Measurements from ENCODE around the gene AFF3.
A peak's percentile ranks its signal among the peaks of the same experiment; 100 is the strongest.
"Not testable (repeated sequence)": the region's sequence is repeated elsewhere in the genome, so short reads cannot be mapped to it uniquely, and the experiment has no call there.

AFF3 gene

GRCh38 chr2:99948010-99948409 is 194.4 kb downstream of the AFF3 start:
- Mint-ChIP-seq H3K27ac (no peak overlapping the region), H3K36me3 (ENCODE audit: low read depth) (peaks cover 62% of the 10 kb centered on the region), H3K4me3 (no peak overlapping the region), H3K4me1 (peaks cover 13% of the 10 kb centered on the region), H3K27me3 (ENCODE audit: low read depth, poor library complexity) (peaks cover 5% of the 10 kb centered on the region), H3K9me3 (peaks cover 2% of the 10 kb centered on the region)
- no peak for TF ChIP-seq CTCF (IDR thresholded peaks at IDR 0.05)
- DNase-seq, result no peak

GRCh38 chr2:99947366-99947765 is 195.0 kb downstream of the AFF3 start:
- not testable (repeated sequence) for H3K4me3 Mint-ChIP-seq; DNase-seq; H3K9me3 Mint-ChIP-seq; H3K27me3 Mint-ChIP-seq (ENCODE audit: low read depth, poor library complexity); H3K27ac Mint-ChIP-seq
- Mint-ChIP-seq H3K36me3 (ENCODE audit: low read depth) (peaks cover 68% of the 10 kb centered on the region), H3K4me1 (peaks cover 17% of the 10 kb centered on the region)

- Mint-ChIP-seq H3K36me3 (ENCODE audit: low read depth) (peaks cover 78% of the 10 kb centered on the region), H3K4me3 (no peak overlapping the region), H3K27ac (peak overlapping the region; percentile 27), H3K4me1 (peaks cover 39% of the 10 kb centered on the region), H3K27me3 (ENCODE audit: low read depth, poor library complexity) (peaks cover 8% of the 10 kb centered on the region), H3K9me3 (peaks cover 9% of the 10 kb centered on the region)
- no peak for DNase-seq
- TF ChIP-seq CTCF (IDR thresholded peaks at IDR 0.05), result no peak
Observed at GRCh38 chr2:99944019-99944418, 198.4 kb downstream of the AFF3 start.

GRCh38 chr2:99942561-99943347 is 199.6 kb downstream of the AFF3 start:
- H3K27me3 Mint-ChIP-seq (ENCODE audit: low read depth, poor library complexity), result peaks cover 8% of the 10 kb centered on the region
- peaks cover 79% of the 10 kb centered on the region for H3K36me3 Mint-ChIP-seq (ENCODE audit: low read depth)
- peaks cover 39% of the 10 kb centered on the region for H3K4me1 Mint-ChIP-seq
- DNase-seq, result no peak
- peaks cover 9% of the 10 kb centered on the region for H3K9me3 Mint-ChIP-seq
- no peak overlapping the region for H3K27ac Mint-ChIP-seq
- TF ChIP-seq CTCF (IDR thresholded peaks at IDR 0.05), result no peak
- H3K4me3 Mint-ChIP-seq, result no peak overlapping the region

- Mint-ChIP-seq H3K9me3 (peaks cover 9% of the 10 kb centered on the region), H3K27ac (peak overlapping the region; percentile 82), H3K27me3 (ENCODE audit: low read depth, poor library complexity) (peaks cover 7% of the 10 kb centered on the region), H3K4me1 (peaks cover 39% of the 10 kb centered on the region), H3K4me3 (no peak overlapping the region), H3K36me3 (ENCODE audit: low read depth) (peaks cover 81% of the 10 kb centered on the region)
- DNase-seq, result no peak
- TF ChIP-seq CTCF (IDR thresholded peaks at IDR 0.05), result no peak
Observed at GRCh38 chr2:99940963-99941362, 201.4 kb downstream of the AFF3 start.

- TF ChIP-seq CTCF (IDR thresholded peaks at IDR 0.05), result no peak
- no peak for DNase-seq
- Mint-ChIP-seq H3K27me3 (ENCODE audit: low read depth, poor library complexity) (peaks cover 7% of the 10 kb centered on the region), H3K36me3 (ENCODE audit: low read depth) (peaks cover 82% of the 10 kb centered on the region), H3K4me1 (peaks cover 34% of the 10 kb centered on the region), H3K27ac (no peak overlapping the region), H3K9me3 (peaks cover 9% of the 10 kb centered on the region), H3K4me3 (no peak overlapping the region)
Observed at GRCh38 chr2:99939135-99939534, 203.3 kb downstream of the AFF3 start.
